HFFc6 (cell line): ENCODE results near the gene NOP58. TPM values are rescaled to one million over a fixed set of nuclear protein-coding genes. Genes with fewer than 3 reads are reported as not detected.
A peak's percentile ranks its signal among the peaks of the same experiment; 100 is the strongest.

Source experiments
- DNase-seq: peaks from one replicate; pipeline ENCODE4 v3.0.0-alpha.2; 2018
- H3K27ac Mint-ChIP-seq: 2 replicates; pipeline ENCODE4 v1.8.0; 2020; ENCODE audit warnings: mild to moderate bottlenecking, mixed read lengths
- H3K27me3 Mint-ChIP-seq: 2 replicates; pipeline ENCODE4 v1.8.0; 2021; ENCODE audit warnings: mild to moderate bottlenecking, moderate library complexity, mixed read lengths; ENCODE audit not compliant: insufficient read depth
- H3K36me3 Mint-ChIP-seq: 2 replicates; pipeline ENCODE4 v1.8.0; 2021; ENCODE audit warnings: low read depth, mixed read lengths
- H3K4me1 Mint-ChIP-seq: 2 replicates; pipeline ENCODE4 v1.8.0; 2020; ENCODE audit warnings: low read depth, mixed read lengths
- H3K4me3 Mint-ChIP-seq: 2 replicates; pipeline ENCODE4 v1.8.0; 2020; ENCODE audit warnings: mild to moderate bottlenecking, moderate library complexity, mixed read lengths
- H3K9me3 Mint-ChIP-seq: 2 replicates; pipeline ENCODE4 v1.8.0; 2020; ENCODE audit warnings: mild to moderate bottlenecking, mixed read lengths
- total RNA-seq, 6 experiments: library from RNA; stranded (reverse); fragmentation: NEBNext Ultra II Directional; extraction: Animal tissue kit (Norgen Biotek cat#: 25700); gene quantifications; 2 replicates in 1 of 6; 3 replicates in 5 of 6; pipeline ENCODE4 v1.2.3, GENCODE V29; 2021
- TF ChIP-seq, protein P1 (sequence below): fragments of 200-600 bp; sonication (generic); IDR thresholded peaks from 2 replicates; pipeline ENCODE4 v1.5.0; 2021; ENCODE audit warnings: antibody characterized with exemption, mild to moderate bottlenecking

The NOP58 gene
- total RNA-seq, 6 experiments from 2014 or later = 50.2 to 61.9 (median 57.0) TPM

DNA sequence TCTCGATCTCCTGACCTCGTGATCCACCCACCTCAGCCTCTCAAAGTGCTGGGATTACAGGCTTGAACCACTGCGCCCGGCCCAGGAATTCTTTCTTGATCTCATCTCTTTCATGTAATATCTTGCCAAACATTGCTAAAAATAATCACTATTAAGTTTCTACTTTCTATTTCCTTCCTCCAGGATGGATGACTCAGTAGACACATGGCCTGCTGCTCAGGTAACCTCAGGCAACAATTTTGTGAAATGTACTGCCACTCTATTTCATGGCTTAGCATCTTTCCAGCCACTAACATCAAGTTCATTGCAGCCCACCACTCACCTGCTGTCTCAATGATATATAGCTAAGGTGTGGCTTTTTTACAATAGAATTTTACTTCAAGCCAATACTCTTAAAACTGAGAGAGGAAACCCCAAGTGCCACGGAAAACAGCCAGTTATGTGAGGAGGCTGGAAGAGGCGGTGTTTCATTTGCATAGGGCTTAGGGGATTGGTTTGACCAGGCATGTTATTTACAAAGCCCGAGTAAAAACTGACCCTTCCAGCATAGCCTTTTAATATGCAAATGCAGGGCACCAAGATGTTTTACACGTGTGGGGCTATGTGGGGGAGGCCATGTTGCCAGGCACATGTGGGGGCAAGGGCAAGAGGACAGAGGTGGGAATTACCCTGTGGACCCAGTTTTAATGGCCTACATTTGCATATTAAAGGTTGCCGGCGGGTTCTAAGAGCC is 15.9 kb upstream of the NOP58 start:
- Mint-ChIP-seq H3K27ac (peak overlapping the region; percentile 14), H3K4me3 (no peak overlapping the region)

DNA sequence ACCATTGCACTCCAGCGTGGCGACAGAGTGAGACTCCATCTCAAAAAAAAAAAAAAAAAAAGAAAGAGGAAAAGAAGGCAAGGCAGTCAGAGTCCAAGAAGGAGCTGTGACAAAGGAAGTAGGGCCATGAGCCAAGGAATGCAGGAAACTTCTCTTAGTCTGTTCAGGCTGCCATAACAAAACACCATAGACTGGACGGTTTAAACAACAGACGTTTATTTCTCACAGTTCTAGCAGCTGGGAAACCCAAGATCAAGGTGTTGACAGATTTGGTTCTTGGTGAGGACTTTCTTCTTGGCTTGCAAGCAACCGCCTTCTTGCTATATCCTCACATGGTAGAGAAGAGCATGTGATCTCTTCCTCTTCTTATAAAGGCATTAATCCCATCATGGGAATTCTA is 14.1 kb upstream of the NOP58 start:
- DNase-seq = no peak
- no peaks in the 10 kb centered on the region; the same call in 1 of the 2 replicates for H3K9me3 Mint-ChIP-seq
- H3K27ac Mint-ChIP-seq = no peak overlapping the region
- peaks cover 13% of the 10 kb centered on the region for H3K4me1 Mint-ChIP-seq
- H3K36me3 Mint-ChIP-seq = peaks cover 10% of the 10 kb centered on the region; the same call in 1 of the 2 replicates
- H3K4me3 Mint-ChIP-seq = no peak overlapping the region
- TF ChIP-seq, protein P1, sequence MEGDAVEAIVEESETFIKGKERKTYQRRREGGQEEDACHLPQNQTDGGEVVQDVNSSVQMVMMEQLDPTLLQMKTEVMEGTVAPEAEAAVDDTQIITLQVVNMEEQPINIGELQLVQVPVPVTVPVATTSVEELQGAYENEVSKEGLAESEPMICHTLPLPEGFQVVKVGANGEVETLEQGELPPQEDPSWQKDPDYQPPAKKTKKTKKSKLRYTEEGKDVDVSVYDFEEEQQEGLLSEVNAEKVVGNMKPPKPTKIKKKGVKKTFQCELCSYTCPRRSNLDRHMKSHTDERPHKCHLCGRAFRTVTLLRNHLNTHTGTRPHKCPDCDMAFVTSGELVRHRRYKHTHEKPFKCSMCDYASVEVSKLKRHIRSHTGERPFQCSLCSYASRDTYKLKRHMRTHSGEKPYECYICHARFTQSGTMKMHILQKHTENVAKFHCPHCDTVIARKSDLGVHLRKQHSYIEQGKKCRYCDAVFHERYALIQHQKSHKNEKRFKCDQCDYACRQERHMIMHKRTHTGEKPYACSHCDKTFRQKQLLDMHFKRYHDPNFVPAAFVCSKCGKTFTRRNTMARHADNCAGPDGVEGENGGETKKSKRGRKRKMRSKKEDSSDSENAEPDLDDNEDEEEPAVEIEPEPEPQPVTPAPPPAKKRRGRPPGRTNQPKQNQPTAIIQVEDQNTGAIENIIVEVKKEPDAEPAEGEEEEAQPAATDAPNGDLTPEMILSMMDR = no peak
- peaks cover 1% of the 10 kb centered on the region; the same call in 1 of the 2 replicates for H3K27me3 Mint-ChIP-seq

More for the DNA sequence above, 15.9 kb upstream of the NOP58 start:
- DNase-seq = no peak
- Mint-ChIP-seq H3K4me1 (peaks cover 13% of the 10 kb centered on the region), H3K27me3 (peaks cover 6% of the 10 kb centered on the region), H3K36me3 (peaks cover 10% of the 10 kb centered on the region; the same call in 1 of the 2 replicates), H3K9me3 (no peaks in the 10 kb centered on the region; the same call in 1 of the 2 replicates)
- TF ChIP-seq, protein P1 = no peak

DNA sequence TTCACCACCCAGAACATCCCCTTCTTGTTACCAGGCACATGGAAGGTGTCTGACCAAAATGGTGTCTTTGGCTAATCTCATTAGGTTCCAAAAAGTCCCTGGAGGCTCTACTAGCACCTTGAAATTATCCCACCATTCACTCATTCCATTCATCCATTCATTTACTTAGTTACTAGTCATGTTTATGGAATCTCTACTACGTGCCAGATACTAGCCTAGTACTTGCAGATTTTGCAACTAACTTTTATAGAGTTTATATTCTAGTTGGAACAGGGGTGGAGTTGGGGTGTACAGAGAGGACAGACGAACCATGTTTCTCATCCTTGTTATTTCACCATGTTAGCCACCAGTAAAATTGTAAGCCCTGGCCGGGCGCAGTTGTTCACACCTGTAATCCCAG is 4.0 kb upstream of the NOP58 start:
- Mint-ChIP-seq H3K4me1 (peaks cover 12% of the 10 kb centered on the region), H3K4me3 (no peak overlapping the region), H3K36me3 (no peaks in the 10 kb centered on the region), H3K9me3 (no peaks in the 10 kb centered on the region), H3K27me3 (no peaks in the 10 kb centered on the region), H3K27ac (peak overlapping the region; percentile 52; the same call in 1 of the 2 replicates)
- TF ChIP-seq, protein P1 = no peak
- peak; percentile 62 for DNase-seq

DNA sequence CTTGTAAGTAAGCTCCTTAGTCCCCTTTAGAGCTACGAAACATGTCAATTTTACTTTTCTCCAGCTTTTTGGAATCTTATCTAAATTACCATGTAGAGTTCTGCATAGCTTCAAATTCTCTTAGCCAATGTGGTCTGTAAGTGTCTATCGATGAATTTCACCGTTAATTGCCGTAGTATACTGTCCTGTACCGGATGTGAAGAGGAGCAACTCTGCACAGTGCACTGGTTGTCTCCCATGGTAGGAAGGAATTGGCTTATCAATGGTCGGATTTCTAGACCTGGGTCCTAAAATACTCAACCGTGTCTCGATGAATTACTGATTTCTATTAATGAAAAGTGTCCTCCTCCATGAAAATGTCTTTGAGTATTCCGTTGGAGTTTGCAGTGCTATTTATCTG is 1.9 kb downstream of the NOP58 start:
- no peaks in the 10 kb centered on the region for H3K27me3 Mint-ChIP-seq
- TF ChIP-seq, protein P1 = no peak
- peaks cover 15% of the 10 kb centered on the region for H3K36me3 Mint-ChIP-seq
- peaks cover 24% of the 10 kb centered on the region for H3K4me1 Mint-ChIP-seq
- peak overlapping the region; percentile 72 for H3K27ac Mint-ChIP-seq
- H3K4me3 Mint-ChIP-seq = no peak overlapping the region
- no peaks in the 10 kb centered on the region; the same call in 1 of the 2 replicates for H3K9me3 Mint-ChIP-seq
- DNase-seq = no peak

DNA sequence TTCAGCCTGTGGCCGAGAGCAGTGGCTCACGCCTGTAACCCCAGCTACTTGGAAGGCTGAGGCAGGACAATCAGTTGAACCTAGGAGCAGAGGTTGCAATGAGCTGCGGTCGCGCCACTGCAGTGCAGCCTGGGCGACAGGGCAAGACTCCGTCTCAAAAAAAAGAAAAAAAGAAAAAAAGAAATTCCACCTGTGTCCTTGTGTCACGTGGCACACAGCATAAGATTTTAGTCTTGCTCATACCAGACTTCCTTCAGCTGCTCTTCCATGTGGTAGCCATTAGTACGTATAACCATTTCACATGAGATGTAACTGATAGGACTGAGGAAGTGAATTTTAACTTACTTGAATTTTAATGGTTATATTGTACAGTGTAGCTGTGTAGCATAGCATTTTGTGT is 4.0 kb downstream of the NOP58 start:
- H3K9me3 Mint-ChIP-seq = no peaks in the 10 kb centered on the region; the same call in 1 of the 2 replicates
- peaks cover 15% of the 10 kb centered on the region for H3K36me3 Mint-ChIP-seq
- H3K27ac Mint-ChIP-seq = no peak overlapping the region
- DNase-seq = no peak
- H3K4me3 Mint-ChIP-seq = peak overlapping the region; percentile 17; the same call in 1 of the 2 replicates
- H3K27me3 Mint-ChIP-seq = no peaks in the 10 kb centered on the region
- TF ChIP-seq, protein P1 = no peak
- peaks cover 35% of the 10 kb centered on the region for H3K4me1 Mint-ChIP-seq
